LNCaP clone FGC (cell line): ENCODE data around the gene ANKUB1.

ENCODE experiments used
- DNase-seq: peaks from one replicate; pipeline ENCODE4 v3.0.0-alpha.2; 2011; ENCODE audit warnings: low read depth
- H3K4me3 ChIP-seq: 2 replicates; pipeline ENCODE4 v1.5.1; 2011; ENCODE audit warnings: mild to moderate bottlenecking, low read depth, low read length, control low read depth
- CTCF ChIP-seq: IDR thresholded peaks from 2 replicates; pipeline ENCODE4 v1.5.1; 2012; ENCODE audit warnings: mild to moderate bottlenecking; ENCODE audit not compliant: control insufficient read depth, insufficient read depth; ENCODE audit errors: extremely low read depth

ANKUB1 gene

GRCh38 chr3:149808209-149808829 is 16.0 kb upstream of the ANKUB1 start:
- peak; percentile 30 for DNase-seq
- no peak overlapping the region for H3K4me3 ChIP-seq
- peak; percentile 88 for TF ChIP-seq CTCF

DNA sequence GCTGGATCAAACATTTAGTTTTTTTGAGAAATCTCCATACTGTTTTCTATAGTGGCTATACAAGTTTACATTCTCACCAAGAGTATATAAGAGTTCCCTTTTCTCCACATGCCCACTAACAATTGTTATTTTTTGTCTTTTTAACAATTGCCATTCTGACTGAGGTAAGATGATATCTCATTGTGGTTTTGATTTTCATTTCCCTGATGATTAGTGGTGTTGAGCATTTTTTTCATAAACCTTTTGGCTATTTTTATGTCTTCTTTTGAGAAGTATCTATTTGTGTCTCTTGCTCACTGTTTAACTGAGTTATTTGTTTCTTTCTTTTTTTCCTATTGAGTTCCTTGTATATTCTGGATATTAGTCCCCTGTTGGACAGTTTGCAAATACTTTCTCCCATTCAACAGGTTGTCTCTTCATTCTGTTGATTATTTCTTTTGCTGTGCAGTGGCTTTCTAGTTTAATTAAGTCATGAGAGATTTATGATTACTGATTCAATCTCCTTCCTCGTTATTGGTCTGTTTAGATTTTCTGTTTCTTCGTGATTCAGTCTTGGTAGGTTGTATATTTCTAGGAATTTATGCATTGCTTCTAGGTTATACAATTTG is 13.9 kb upstream of the ANKUB1 start:
- no peak for TF ChIP-seq CTCF
- H3K4me3 ChIP-seq, result no peak overlapping the region
- DNase-seq, result no peak

DNA sequence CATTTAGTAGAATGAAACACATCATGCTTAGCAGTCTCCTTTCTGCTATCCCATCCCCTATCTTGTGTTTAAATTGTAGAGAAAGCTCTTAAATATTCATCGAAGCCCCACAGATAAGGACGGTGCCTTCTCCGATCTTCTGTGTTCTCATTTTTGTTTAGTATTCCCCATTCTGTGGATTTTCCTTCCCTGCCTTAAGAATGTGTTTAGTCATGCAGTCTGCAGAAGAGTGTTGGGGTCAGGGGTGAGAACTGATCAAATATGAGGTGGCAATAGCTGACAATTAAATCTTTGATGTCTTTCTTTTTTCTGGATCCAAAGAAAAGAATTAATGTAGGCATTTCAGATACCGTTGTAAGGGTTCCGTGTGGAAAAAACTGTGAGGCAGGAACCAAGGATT is 9.3 kb upstream of the ANKUB1 start:
- TF ChIP-seq CTCF, result no peak
- no peak overlapping the region for H3K4me3 ChIP-seq
- no peak for DNase-seq

GRCh38 chr3:149801195-149801594 is 8.8 kb upstream of the ANKUB1 start:
- no peak for TF ChIP-seq CTCF
- no peak for DNase-seq
- H3K4me3 ChIP-seq, result no peak overlapping the region

- no peak overlapping the region for H3K4me3 ChIP-seq
- DNase-seq, result no peak
- TF ChIP-seq CTCF, result no peak
Measured at GRCh38 chr3:149800693-149801092, 8.3 kb upstream of the ANKUB1 start.

GRCh38 chr3:149796026-149796425 is 3.7 kb upstream of the ANKUB1 start:
- no peak for DNase-seq
- TF ChIP-seq CTCF, result no peak
- no peak overlapping the region for H3K4me3 ChIP-seq

DNA sequence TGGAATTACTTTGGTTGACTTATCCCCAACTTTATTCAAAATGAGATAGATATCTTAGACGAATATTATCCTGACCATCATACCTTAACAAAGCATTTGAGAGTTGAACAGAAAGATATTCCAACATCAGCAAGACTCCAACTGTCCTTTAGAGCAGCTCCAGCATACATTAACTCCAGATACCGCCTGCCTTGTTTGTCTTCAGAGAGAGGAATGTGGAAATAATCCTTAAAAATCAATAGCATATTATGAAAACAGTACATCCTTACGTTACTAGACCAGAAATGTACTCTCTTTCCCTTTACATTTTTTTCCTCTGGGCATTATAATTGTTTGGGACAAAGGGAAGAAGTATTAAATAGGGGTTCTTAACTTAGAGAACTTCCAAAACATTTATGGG is 1.7 kb downstream of the ANKUB1 start:
- no peak for TF ChIP-seq CTCF
- H3K4me3 ChIP-seq, result no peak overlapping the region
- no peak for DNase-seq
